H1 (cell line): ENCODE data around the gene ASB4.

ENCODE experiments used
- CEBPB ChIP-seq: IDR thresholded peaks from 2 replicates; pipeline ENCODE4 v1.6.1; 2012; ENCODE audit warnings: low read depth, low read length
- CREB1 ChIP-seq: IDR thresholded peaks from 2 replicates; pipeline ENCODE4 v1.6.1; 2012; ENCODE audit warnings: inconsistent platforms
- EGR1 ChIP-seq: IDR thresholded peaks from 2 replicates; pipeline ENCODE4 v1.6.1; 2011; ENCODE audit warnings: low read depth, low read length, borderline replicate concordance
- EP300 ChIP-seq, 2 experiments: IDR thresholded peaks; 1 replicate in 1 of 2; 2 replicates in 1 of 2; pipeline ENCODE4 v1.6.1; 2011 to 2012; ENCODE audit warnings: low read depth in 2 of 2, low read length in 2 of 2, mild to moderate bottlenecking in 2 of 2, borderline replicate concordance in 1 of 2, inconsistent platforms in 1 of 2, moderate library complexity in 1 of 2
- EZH2 ChIP-seq: fragments of 200-600 bp; sonication (generic); IDR thresholded peaks from 2 replicates; pipeline ENCODE4 v1.7.1; 2012; ENCODE audit warnings: low read depth, mild to moderate bottlenecking, moderate library complexity, low read length, inconsistent platforms; ENCODE audit not compliant: severe bottlenecking
- JUN ChIP-seq: IDR thresholded peaks from 2 replicates; pipeline ENCODE4 v1.6.1; 2011; ENCODE audit warnings: low read depth, mild to moderate bottlenecking, improper control_type of control experiment, low read length
- MAFK ChIP-seq: IDR thresholded peaks from 2 replicates; pipeline ENCODE4 v1.6.1; 2012; ENCODE audit warnings: low read depth, mild to moderate bottlenecking, improper control_type of control experiment, low read length
- POLR2A ChIP-seq, 2 experiments: IDR thresholded peaks; 1 replicate in 1 of 2; 2 replicates in 1 of 2; pipeline ENCODE4 v1.6.1; 2011; ENCODE audit warnings: low read depth in 2 of 2, low read length in 2 of 2, mild to moderate bottlenecking in 2 of 2; ENCODE audit errors: control extremely low read depth in 1 of 2
- POLR2AphosphoS5 ChIP-seq: IDR thresholded peaks from 2 replicates; pipeline ENCODE4 v1.6.1; 2011; ENCODE audit warnings: low read depth, low read length
- RNF2 ChIP-seq: fragments of 200-900, 300-1000 bp; sonication (generic); IDR thresholded peaks from 2 replicates; pipeline ENCODE4 v1.7.1; 2016; ENCODE audit warnings: borderline replicate concordance, low read depth, mild to moderate bottlenecking, antibody characterized with exemption, low read length; ENCODE audit not compliant: poor library complexity, severe bottlenecking; ENCODE audit errors: missing control alignments
- SIN3A ChIP-seq, 2 experiments: IDR thresholded peaks in 1 of 2; conservative IDR thresholded peaks in 1 of 2; 2 replicates each; pipeline ENCODE4 v1.6.1; 2011 to 2012; ENCODE audit warnings: low read length in 2 of 2, improper control_type of control experiment in 1 of 2, low read depth in 1 of 2, mild to moderate bottlenecking in 1 of 2
- SP1 ChIP-seq: IDR thresholded peaks from 2 replicates; pipeline ENCODE4 v1.6.1; 2011; ENCODE audit warnings: low read depth, low read length
- TF ChIP-seq, protein P1 (sequence below), 3 experiments: IDR thresholded peaks; 1 replicate in 2 of 3; 2 replicates in 1 of 3; pipeline versions ENCODE4 v1.5.1 to v1.6.1; 2011; ENCODE audit warnings: low read length in 3 of 3, mild to moderate bottlenecking in 3 of 3, inconsistent platforms in 2 of 3, low read depth in 1 of 3, moderate library complexity in 1 of 3; ENCODE audit not compliant: insufficient read depth in 1 of 3; ENCODE audit errors: control extremely low read depth in 1 of 3
- TF ChIP-seq, protein P2 (sequence below): IDR thresholded peaks from 2 replicates; pipeline ENCODE4 v1.6.1; 2011; ENCODE audit warnings: low read length, improper control_type of control experiment

DNA sequence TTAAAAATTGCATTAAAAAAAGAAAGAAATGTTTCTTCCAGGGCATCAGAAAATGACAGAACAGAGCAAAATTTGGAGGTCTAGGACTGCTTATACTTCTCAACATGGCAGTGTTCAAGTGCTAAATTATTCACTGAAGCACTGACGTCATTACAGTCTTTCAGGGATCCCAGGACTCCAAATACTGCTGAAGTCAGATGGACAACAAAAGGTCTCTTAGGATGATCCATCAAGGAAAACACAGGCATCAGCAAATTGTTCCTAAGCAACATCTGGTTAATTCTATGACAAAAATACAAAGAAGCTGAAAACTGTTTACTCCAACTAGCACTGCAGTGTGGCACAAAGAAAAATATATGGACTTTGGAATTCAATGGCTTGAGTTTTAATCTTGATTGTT, 58.4 kb downstream of the ASB4 start:
- TF ChIP-seq SP1 (no peak), CREB1 (no peak), CEBPB (no peak), SIN3A (conservative IDR thresholded peaks at IDR 0.05 in 1 of 2, IDR thresholded peaks at IDR 0.05 in 1 of 2; ENCODE audit: low read depth in 1 of 2, low read length in 2 of 2) (no peak), POLR2AphosphoS5 (no peak), EZH2 (no peak), MAFK (no peak), EP300 (IDR thresholded peaks at IDR 0.05; ENCODE audit: borderline replicate concordance in 1 of 2, low read depth in 2 of 2, low read length in 2 of 2) (no peak), RNF2 (no peak), POLR2A (IDR thresholded peaks at IDR 0.05; ENCODE audit: control extremely low read depth in 1 of 2, low read depth in 2 of 2, low read length in 2 of 2) (no peak), JUN (no peak), EGR1 (no peak)
- TF ChIP-seq, protein P1, sequence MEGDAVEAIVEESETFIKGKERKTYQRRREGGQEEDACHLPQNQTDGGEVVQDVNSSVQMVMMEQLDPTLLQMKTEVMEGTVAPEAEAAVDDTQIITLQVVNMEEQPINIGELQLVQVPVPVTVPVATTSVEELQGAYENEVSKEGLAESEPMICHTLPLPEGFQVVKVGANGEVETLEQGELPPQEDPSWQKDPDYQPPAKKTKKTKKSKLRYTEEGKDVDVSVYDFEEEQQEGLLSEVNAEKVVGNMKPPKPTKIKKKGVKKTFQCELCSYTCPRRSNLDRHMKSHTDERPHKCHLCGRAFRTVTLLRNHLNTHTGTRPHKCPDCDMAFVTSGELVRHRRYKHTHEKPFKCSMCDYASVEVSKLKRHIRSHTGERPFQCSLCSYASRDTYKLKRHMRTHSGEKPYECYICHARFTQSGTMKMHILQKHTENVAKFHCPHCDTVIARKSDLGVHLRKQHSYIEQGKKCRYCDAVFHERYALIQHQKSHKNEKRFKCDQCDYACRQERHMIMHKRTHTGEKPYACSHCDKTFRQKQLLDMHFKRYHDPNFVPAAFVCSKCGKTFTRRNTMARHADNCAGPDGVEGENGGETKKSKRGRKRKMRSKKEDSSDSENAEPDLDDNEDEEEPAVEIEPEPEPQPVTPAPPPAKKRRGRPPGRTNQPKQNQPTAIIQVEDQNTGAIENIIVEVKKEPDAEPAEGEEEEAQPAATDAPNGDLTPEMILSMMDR (IDR thresholded peaks at IDR 0.05; ENCODE audit: control extremely low read depth in 1 of 3, insufficient read depth in 1 of 3, low read depth in 1 of 3, low read length in 3 of 3), result no peak
- TF ChIP-seq, protein P2, sequence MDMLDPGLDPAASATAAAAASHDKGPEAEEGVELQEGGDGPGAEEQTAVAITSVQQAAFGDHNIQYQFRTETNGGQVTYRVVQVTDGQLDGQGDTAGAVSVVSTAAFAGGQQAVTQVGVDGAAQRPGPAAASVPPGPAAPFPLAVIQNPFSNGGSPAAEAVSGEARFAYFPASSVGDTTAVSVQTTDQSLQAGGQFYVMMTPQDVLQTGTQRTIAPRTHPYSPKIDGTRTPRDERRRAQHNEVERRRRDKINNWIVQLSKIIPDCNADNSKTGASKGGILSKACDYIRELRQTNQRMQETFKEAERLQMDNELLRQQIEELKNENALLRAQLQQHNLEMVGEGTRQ, result no peak
